OCI-LY7 (cell line): ENCODE data around the gene ITPKA. TPM values are rescaled to one million over a fixed set of nuclear protein-coding genes. Genes with fewer than 3 reads are reported as not detected.

Source experiments
- BruUV-seq: library from RNA; stranded (reverse); fragments of 400-500 nt; replicated peaks from 2 replicates; lab custom pipeline; 2021; lab: Mats Ljungman, UMichigan
- CTCF ChIA-PET: fragments of 300-600 bp; sonication (Branson Sonifier 250); formaldehyde crosslinking; loops from one replicate; lab custom pipeline; 2022; ENCODE audit warnings: antibody characterized with exemption; ENCODE audit not compliant: unreplicated experiment; lab: Charles Lee
- POLR2A ChIA-PET: fragments of 300-600 bp; sonication (Branson Sonifier 250); formaldehyde crosslinking; loops from one replicate; lab custom pipeline; 2022; ENCODE audit warnings: antibody characterized with exemption; lab: Charles Lee
- DNase-seq: peaks from one replicate; pipeline ENCODE4 v3.0.0-alpha.2; 2015; ENCODE audit warnings: low spot score
- H2AFZ ChIP-seq: fragments of 200-600 bp; sonication (generic), shearing (Covaris generic); 2 replicates; pipeline ENCODE4 v1.6.1; 2014; ENCODE audit warnings: mild to moderate bottlenecking, antibody characterized with exemption, low read length, moderate library complexity
- H3K27ac ChIP-seq: fragments of 200-600 bp; sonication (generic); 2 replicates; pipeline ENCODE4 v1.5.1; 2014; ENCODE audit warnings: mixed run types, low read depth, mild to moderate bottlenecking, moderate library complexity, low read length, inconsistent platforms; ENCODE audit not compliant: poor library complexity, severe bottlenecking
- H3K36me3 ChIP-seq: fragments of 200-600 bp; sonication (generic); 2 replicates; pipeline ENCODE4 v1.6.1; 2014; ENCODE audit warnings: mild to moderate bottlenecking, antibody characterized with exemption, low read length, moderate library complexity, mixed read lengths; ENCODE audit not compliant: insufficient read depth
- H3K4me1 ChIP-seq: fragments of 200-600 bp; sonication (generic); 2 replicates; pipeline ENCODE4 v1.5.1; 2014; ENCODE audit warnings: mild to moderate bottlenecking, low read length; ENCODE audit not compliant: insufficient read depth, poor library complexity, severe bottlenecking
- H3K4me2 ChIP-seq: fragments of 200-600 bp; sonication (generic); 2 replicates; pipeline ENCODE4 v1.6.1; 2014; ENCODE audit warnings: mild to moderate bottlenecking, low read length
- H3K4me3 ChIP-seq: fragments of 200-600 bp; sonication (generic); 2 replicates; pipeline ENCODE4 v1.5.1; 2014; ENCODE audit warnings: mild to moderate bottlenecking, low read depth, low read length; ENCODE audit not compliant: poor library complexity, severe bottlenecking
- H3K79me2 ChIP-seq: fragments of 200-600 bp; sonication (generic); 2 replicates; pipeline ENCODE4 v1.6.1; 2016; ENCODE audit warnings: low read depth, mild to moderate bottlenecking, low read length, moderate library complexity, mixed read lengths; ENCODE audit not compliant: insufficient read depth
- H3K9me2 ChIP-seq: fragments of 200-600 bp; sonication (generic); 2 replicates; pipeline ENCODE4 v1.6.1; 2016; ENCODE audit warnings: mild to moderate bottlenecking, low read length, mixed read lengths; ENCODE audit not compliant: insufficient read depth
- H3K9me3 ChIP-seq: fragments of 200-600 bp; sonication (generic); 2 replicates; pipeline ENCODE4 v1.6.1; 2014; ENCODE audit warnings: mild to moderate bottlenecking, mixed run types, low read length, mixed read lengths
- H4K20me1 ChIP-seq: fragments of 200-600 bp; sonication (generic); 2 replicates; pipeline ENCODE4 v1.6.1; 2014; ENCODE audit warnings: mild to moderate bottlenecking, antibody characterized with exemption, low read length, moderate library complexity, mixed read lengths; ENCODE audit not compliant: insufficient read depth
- CTCF ChIP-seq: fragments of 200-600 bp; sonication (generic); conservative IDR thresholded peaks from 2 replicates; pipeline ENCODE4 v1.5.1; 2014; ENCODE audit warnings: mild to moderate bottlenecking, antibody characterized with exemption, low read length, moderate library complexity, mixed read lengths
- EZH2phosphoT487 ChIP-seq: fragments of 200-600 bp; sonication (generic); IDR thresholded peaks from 2 replicates; pipeline ENCODE4 v1.6.1; 2018; ENCODE audit warnings: low read depth, borderline replicate concordance, mild to moderate bottlenecking, mixed run types, antibody characterized with exemption, low read length, moderate library complexity, mixed read lengths
- intact Hi-C: fragments of 100-400 bp; cut with micrococcal nuclease; formaldehyde crosslinking; loops from one replicate; pipeline ENCODE4 v1.10.0; 2022; ENCODE audit not compliant: unreplicated experiment
- total RNA-seq, 2 experiments: library from RNA; depleted of rRNA in 1 of 2; stranded (reverse); fragments of >200 nt in 1 of 2; shearing (Covaris generic) in 1 of 2; gene quantifications; 2 replicates each; pipeline ENCODE4 v1.2.3, GENCODE V29; 2014 to 2022

ITPKA gene
- total RNA-seq, 2 experiments from 2014 or later, result not detected

GRCh38 chr15:41491889-41492288, 1.8 kb upstream of the ITPKA start:
- TF ChIP-seq EZH2phosphoT487 (no peak), CTCF (no peak)
- no peaks in the 10 kb centered on the region for H3K9me3 ChIP-seq
- H2AFZ ChIP-seq, result no peak overlapping the region
- no peak overlapping the region for H3K27ac ChIP-seq
- no peak overlapping the region for H3K4me2 ChIP-seq
- no peaks in the 10 kb centered on the region for H3K9me2 ChIP-seq
- ChIA-PET CTCF (no interaction called here), POLR2A (interaction anchor here (0.6 kb wide), 2 partner anchors 32 to 563 kb away, joined by 4 to 5 read pairs; no protein-coding TSS in a partner anchor)
- H4K20me1 ChIP-seq, result no peaks in the 10 kb centered on the region
- no TSS peak for BruUV-seq
- no peak for DNase-seq
- intact Hi-C loops, result no loop called here
- H3K4me3 ChIP-seq, result no peak overlapping the region
- no peaks in the 10 kb centered on the region for H3K36me3 ChIP-seq
- peaks cover 22% of the 10 kb centered on the region for H3K4me1 ChIP-seq
- H3K79me2 ChIP-seq, result no peaks in the 10 kb centered on the region

DNA sequence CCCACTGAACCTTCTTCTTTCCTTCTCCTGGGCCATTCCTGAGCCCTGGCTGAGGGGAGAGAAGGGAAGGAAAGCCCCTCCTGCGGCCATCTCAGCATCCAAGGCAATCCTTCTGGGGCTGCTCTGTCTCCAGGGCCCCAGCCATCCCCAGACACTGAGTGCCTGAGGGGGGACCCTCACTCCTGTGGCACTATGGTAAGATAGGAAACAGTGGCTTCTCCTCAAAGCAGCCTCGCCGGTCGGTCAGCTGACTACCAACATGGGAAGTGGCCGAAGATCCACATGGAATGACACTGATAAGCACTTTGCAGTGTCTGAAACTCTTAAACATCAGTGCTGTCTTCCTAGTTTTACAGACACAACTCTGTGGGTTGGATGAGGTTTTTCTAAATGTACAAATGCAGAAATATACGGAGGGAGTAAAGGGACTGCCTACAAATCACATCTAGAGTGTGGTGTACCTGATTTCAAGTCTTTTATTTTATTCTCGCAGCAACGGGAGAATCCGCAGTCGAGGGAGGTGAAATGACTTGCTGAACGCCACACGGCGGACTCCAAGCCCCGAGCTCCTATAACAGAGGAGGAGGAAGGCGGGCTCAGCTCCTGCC, 973 bp upstream of the ITPKA start:
- ChIA-PET CTCF (no interaction called here), POLR2A (no interaction called here)
- H3K9me2 ChIP-seq, result no peaks in the 10 kb centered on the region
- H3K27ac ChIP-seq, result no peak overlapping the region
- DNase-seq, result no peak
- peak overlapping the region; percentile 74 for H2AFZ ChIP-seq
- peak overlapping the region; percentile 68 for H3K4me3 ChIP-seq
- TF ChIP-seq EZH2phosphoT487, result no peak
- TF ChIP-seq CTCF, result no peak
- BruUV-seq, result no TSS peak
- intact Hi-C loops, result no loop called here
- no peaks in the 10 kb centered on the region for H3K79me2 ChIP-seq
- H3K36me3 ChIP-seq, result no peaks in the 10 kb centered on the region
- peaks cover 22% of the 10 kb centered on the region for H3K4me1 ChIP-seq
- peak overlapping the region; percentile 78 for H3K4me2 ChIP-seq
- no peaks in the 10 kb centered on the region for H3K9me3 ChIP-seq
- H4K20me1 ChIP-seq, result no peaks in the 10 kb centered on the region

- BruUV-seq, result no TSS peak
- H2AFZ ChIP-seq, result no peak overlapping the region
- POLR2A ChIA-PET, result no interaction called here
Observed at GRCh38 chr15:41493902-41494189, 172 bp downstream of the ITPKA start.

More at GRCh38 chr15:41493902-41494189, 172 bp downstream of the ITPKA start:
- Histone ChIP-seq H3K36me3 (no peaks in the 10 kb centered on the region), H3K79me2 (no peaks in the 10 kb centered on the region), H3K4me3 (peak overlapping the region; percentile 68), H4K20me1 (no peaks in the 10 kb centered on the region), H3K27ac (no peak overlapping the region), H3K9me2 (no peaks in the 10 kb centered on the region), H3K9me3 (no peaks in the 10 kb centered on the region), H3K4me2 (peak overlapping the region; percentile 78), H3K4me1 (peaks cover 22% of the 10 kb centered on the region)
- no peak for DNase-seq
- TF ChIP-seq CTCF, result no peak
- TF ChIP-seq EZH2phosphoT487, result no peak
- intact Hi-C loops, result no loop called here
- CTCF ChIA-PET, result no interaction called here
